ENCODE results near the gene SRPK1.
A peak's percentile ranks its signal among the peaks of the same experiment; 100 is the strongest.
"Not testable (repeated sequence)": the region's sequence is repeated elsewhere in the genome, so short reads cannot be mapped to it uniquely, and the experiment has no call there.

The SRPK1 gene

DNA sequence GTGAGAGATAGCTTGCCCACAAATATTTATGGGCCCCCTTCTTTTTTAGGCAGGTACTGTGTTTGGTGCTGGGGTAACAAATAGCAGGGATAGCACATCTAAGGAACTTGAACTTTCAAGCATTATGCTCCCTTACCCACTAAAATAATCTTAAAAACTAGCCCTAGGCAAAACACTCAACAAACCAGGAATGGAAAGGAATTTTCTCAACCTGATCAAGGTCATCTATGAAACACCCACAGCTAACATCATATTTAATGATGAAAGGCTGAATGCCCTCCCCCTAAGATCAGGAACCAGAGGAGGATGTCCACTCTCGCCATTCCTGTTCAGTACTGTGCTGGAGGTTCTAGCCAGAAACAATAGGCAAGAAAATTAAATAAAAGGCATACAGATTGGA is 8.7 kb upstream of the SRPK1 start:
- DNase-seq = no peak

GRCh38 chr6:35926509-35927215 is 5.8 kb upstream of the SRPK1 start:
- no peak for DNase-seq

DNA sequence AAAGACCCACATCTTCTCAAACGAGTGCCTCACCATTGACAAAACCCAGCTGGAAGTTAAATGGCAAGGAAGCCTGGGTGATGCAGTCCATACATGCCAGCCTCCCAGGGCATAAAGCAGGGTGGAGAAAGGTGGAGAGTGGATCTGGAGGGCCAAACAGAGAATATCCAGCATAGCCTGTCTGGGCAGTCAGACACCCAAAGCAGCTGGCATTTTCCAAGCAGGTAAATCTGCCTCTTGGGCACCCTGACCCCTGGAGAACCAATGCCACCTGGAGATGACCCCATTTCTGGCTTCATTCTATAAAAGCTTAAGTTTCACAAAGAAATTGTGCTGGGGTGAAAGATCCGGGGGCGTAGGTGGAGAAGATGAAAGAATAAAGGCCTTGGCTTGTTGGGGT is 5.1 kb upstream of the SRPK1 start:
- DNase-seq = no peak

DNA sequence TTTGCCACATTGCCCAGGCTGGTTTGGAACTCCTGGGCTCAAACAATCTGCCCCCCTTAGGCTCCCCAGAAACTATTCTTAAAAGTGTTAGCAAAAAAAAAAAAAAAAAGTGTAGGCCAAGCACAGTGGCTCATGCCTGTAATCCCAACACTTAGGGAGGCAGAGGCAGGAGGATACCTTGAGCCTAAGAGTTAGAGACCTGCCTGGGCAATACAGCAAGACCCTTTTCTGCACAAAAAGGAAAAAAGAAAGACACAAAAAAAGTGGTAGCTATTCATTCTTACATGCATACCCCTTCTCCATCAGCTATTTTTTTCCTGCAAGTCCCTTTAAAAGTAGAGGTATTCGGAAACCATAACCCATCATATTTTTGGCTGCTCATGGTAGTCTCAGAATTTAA is 3.2 kb upstream of the SRPK1 start:
- DNase-seq = no peak

GRCh38 chr6:35922139-35922554 is 1.2 kb upstream of the SRPK1 start:
- DNase-seq = no peak

DNA sequence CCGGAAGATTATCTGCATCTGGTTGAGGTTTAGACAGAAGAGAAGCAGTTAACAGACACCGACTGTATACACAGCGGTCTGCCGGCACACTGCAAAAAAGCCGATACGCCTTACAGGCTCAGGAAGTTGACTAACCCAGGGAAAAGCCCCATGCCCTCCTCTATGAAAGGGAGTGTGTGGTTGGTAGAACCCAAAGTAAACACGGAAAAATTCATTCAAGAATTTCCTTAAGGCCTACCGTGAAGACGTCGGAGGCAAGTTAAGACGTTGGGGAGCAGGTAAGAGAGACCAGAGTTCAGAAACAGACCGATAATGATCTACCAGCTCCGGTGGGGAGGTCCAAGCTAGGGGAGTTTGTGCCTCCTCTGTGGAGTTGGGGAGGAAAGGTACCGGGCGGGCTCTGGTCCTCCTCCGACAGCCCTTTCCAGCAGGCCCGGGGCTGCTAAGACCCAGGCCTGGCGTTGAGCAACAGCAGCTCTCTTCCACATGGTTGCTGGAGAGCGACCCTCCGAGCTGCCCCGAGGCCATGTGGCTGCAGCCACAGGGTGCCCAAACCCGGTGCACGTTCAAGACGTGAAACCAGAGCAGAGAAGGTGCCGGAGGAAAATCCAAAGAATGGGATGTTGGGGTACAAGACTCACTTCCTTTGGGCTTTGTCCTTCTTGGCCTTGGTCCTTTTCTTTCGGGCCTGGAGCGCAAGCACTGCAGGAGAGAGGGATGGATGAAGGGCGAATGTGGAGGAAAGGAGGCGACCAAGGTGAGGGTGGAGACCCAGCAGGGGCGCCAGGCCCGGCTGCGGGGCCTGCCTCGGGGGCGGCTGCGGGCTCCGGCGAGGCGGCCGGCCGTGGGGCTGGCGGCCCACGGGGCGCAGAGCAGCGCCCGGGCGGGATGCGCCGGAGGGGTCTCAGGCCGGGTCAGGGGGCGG is 809 bp downstream of the SRPK1 start:
- DNase-seq = peak; percentile 65

- peak; percentile 62 for DNase-seq
Observed at GRCh38 chr6:35919085-35919826, 1.6 kb downstream of the SRPK1 start.

- DNase-seq = not testable (repeated sequence)
Observed at GRCh38 chr6:35916893-35917292, 4.0 kb downstream of the SRPK1 start.

DNA sequence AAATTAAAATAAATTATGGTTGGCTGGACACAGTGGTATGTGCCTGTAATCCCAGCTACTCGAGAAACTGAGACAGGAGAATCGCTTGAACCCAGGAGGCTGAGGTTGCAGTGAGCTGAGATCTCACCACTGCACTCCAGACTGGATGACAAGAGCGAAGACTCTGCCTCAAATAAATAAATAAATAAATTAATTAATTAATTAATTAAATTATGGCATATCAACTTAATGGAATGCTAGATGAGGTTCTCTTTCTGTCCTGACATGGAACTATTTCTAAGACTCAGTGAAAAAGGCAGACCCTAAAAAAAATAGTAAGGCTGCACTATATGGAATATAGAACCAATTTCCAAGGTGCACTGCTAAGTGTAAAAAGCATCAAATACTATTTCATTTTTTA is 4.8 kb downstream of the SRPK1 start:
- no peak for DNase-seq

DNA sequence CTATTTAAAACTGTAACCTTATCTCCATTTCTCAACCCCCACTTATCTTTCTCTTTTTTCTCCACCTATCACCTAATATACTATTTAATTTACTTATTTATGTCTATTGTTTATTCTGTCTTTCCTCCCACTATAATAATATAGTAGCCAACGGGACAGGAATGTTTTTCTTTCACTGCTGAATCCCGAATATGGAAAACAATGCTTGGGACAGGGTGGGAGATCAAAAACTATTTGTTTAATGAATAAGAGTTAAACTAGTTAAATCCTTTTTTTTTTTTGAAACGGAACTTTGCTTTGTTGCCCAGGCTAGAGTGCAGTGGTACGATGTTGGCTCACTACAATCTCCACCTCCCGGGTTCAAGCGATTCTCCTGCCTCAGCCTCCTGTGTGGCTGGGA is 6.4 kb downstream of the SRPK1 start:
- DNase-seq = no peak

GRCh38 chr6:35911871-35912653 is 8.8 kb downstream of the SRPK1 start:
- no peak for DNase-seq

DNA sequence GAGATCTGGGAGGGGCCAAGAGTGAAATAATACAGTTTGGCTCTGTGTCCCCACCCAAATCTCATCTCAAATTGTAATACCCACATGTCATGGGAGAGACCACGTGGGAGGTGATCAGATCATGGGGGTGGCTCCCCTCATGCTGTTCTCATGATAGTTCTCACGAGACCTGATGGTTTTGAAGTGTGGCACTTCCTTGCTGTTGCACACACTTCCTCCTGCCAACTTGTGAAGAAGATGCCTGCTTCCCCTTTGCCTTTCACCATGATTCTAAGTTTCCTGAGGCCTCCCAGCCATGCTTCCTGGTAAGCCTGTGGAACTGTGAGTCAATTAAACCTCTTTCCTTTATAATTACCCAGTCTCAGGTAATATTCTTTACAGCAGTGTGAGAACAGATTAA is 11.3 kb downstream of the SRPK1 start:
- DNase-seq = not testable (repeated sequence)

DNA sequence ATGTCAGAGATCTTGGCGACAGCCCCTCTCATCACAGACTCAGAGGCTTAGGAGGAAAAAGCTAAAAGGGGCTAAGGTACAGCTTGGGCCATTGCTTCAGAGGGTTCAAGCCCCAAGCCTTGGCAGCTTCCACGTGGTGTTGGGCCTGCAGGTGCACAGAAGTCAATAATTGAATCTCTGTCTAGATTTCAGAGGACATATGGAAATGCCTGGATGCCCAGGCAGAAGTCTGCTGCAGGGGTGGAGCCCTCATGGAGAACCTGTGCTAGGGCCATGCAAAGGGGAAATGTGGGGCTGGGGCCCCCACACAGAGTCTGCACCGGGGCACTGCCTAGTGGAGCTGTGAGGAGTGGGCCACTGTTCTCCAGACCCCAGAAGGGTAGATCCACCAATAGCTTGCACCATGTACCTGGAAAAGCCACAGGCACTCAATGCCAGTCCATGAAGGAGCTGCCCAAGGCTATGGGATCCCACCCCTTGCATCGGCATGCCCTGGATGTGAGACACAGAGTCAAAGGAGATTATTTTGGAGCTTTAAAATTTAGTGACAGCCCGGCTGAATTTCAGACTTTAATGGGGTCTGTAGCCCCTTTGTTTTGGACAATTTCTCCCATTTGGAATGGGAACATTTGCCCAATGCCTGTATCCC is 12.0 kb downstream of the SRPK1 start:
- DNase-seq = not testable (repeated sequence)

DNA sequence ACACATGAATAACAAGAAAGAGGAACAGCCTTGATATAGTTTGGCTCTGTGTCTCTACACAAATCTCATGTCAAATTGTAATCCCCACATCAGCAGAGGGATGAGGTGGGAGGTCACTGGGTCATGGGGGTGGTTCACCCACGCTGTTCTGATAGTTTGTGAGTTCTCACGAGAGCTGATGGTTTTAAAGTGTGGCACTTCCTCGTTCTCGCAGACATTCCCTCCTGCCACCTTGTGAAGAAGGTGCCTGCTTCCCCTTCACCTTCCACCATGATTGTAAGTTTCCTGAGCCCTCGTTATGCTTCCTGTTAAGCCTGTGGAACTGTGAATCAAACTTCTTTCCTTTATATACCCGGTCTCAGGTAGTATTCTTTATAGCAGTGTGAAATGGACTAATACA is 13.1 kb downstream of the SRPK1 start:
- no peak for DNase-seq

GRCh38 chr6:35906499-35906846 is 14.4 kb downstream of the SRPK1 start:
- DNase-seq = no peak

- DNase-seq = no peak
Observed at GRCh38 chr6:35905841-35906498, 14.9 kb downstream of the SRPK1 start.

GRCh38 chr6:35905141-35905785 is 15.6 kb downstream of the SRPK1 start:
- no peak for DNase-seq

GRCh38 chr6:35903679-35904078 is 17.2 kb downstream of the SRPK1 start:
- no peak for DNase-seq

DNA sequence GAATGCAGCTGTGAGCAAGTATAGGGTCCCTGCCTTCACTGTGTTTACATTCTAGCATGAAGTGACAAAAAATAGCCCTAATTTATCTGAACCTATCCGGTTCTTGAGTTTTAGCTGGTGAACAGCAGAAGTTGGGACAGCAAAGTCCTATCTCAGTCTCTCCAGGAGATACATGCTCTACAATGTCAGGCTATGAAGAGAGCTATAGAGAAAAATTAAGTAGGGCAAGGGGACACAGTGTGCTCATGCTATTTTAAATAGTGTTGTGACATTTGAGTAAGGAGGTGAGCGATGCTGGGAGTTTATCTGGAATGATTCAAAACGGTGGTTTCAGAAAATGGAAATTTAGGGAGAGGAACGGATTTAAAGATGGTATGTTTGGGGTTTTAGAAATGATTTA is 20.4 kb downstream of the SRPK1 start:
- DNase-seq = no peak

DNA sequence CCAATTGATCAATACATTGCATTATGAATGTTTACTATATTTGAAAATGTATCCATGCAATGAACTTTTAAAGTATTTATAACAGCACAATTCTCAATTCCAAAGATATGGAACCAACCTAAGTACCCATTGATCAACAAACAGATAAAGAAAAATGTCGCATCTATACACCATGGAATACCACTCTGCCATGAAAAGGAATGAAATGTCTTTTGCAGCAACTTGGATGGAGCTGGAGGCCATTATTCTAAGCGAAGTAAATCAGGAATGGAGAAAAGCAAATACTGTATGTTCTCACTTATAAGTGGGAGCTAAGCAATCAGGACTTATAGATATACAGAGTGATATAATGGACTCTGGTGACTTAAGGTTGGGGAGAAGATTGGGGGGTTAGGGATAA is 22.9 kb downstream of the SRPK1 start:
- no peak for DNase-seq

GRCh38 chr6:35897486-35897885 is 23.4 kb downstream of the SRPK1 start:
- no peak for DNase-seq
